ENCODE measurements around the gene TNXB. TPM values are rescaled to one million over a fixed set of nuclear protein-coding genes. Genes with fewer than 3 reads are reported as not detected.
"Not testable (repeated sequence)": the region's sequence is repeated elsewhere in the genome, so short reads cannot be mapped to it uniquely, and the experiment has no call there.

The TNXB gene
- total RNA-seq, 1 donor from 2014 or later: 4.2 TPM

GRCh38 chr6:32042276-32042675 lies 66.9 kb downstream of the TNXB start:
- not testable (repeated sequence) for DNase-seq (ENCODE audit: low read depth in 2 of 2)

- not testable (repeated sequence) for DNase-seq (ENCODE audit: low read depth in 2 of 2)
Measured at GRCh38 chr6:32041385-32041784, 67.8 kb downstream of the TNXB start.

GRCh38 chr6:32041050-32041321 lies 68.2 kb downstream of the TNXB start:
- not testable (repeated sequence) for DNase-seq (ENCODE audit: low read depth in 2 of 2)

- not testable (repeated sequence) for DNase-seq (ENCODE audit: low read depth in 2 of 2)
Measured at GRCh38 chr6:32040299-32041049, 68.7 kb downstream of the TNXB start.

- not testable (repeated sequence) for DNase-seq (ENCODE audit: low read depth in 2 of 2)
Measured at GRCh38 chr6:32039321-32040274, 69.5 kb downstream of the TNXB start.

GRCh38 chr6:32038878-32039277 lies 70.3 kb downstream of the TNXB start:
- not testable (repeated sequence) for DNase-seq (ENCODE audit: low read depth in 2 of 2)

- not testable (repeated sequence) for DNase-seq (ENCODE audit: low read depth in 2 of 2)
Measured at GRCh38 chr6:32037598-32038524, 71.3 kb downstream of the TNXB start, which contains the start of gene CYP21A2. CYP21A2 (plus strand) TSS chr6:32038415; CDS start chr6:32038423, 8 bp downstream.

- DNase-seq (ENCODE audit: low read depth in 2 of 2): not testable (repeated sequence)
Measured at GRCh38 chr6:32037136-32037535, 72.0 kb downstream of the TNXB start.

GRCh38 chr6:32035283-32036013 lies 73.7 kb downstream of the TNXB start:
- DNase-seq (ENCODE audit: low read depth in 2 of 2): not testable (repeated sequence)

- DNase-seq (ENCODE audit: low read depth in 2 of 2): not testable (repeated sequence)
Measured at GRCh38 chr6:32029553-32029952, 79.6 kb downstream of the TNXB start.

GRCh38 chr6:32028631-32029030 lies 80.5 kb downstream of the TNXB start:
- not testable (repeated sequence) for DNase-seq (ENCODE audit: low read depth in 2 of 2)

GRCh38 chr6:32022100-32022499 lies 87.0 kb downstream of the TNXB start:
- DNase-seq (ENCODE audit: low read depth in 2 of 2): not testable (repeated sequence)

GRCh38 chr6:32014547-32014946 lies 94.6 kb downstream of the TNXB start, which contains the start of gene C4B:
C4B (plus strand) TSS chr6:32014795; CDS start chr6:32014846, 51 bp downstream.
- DNase-seq (ENCODE audit: low read depth in 2 of 2): not testable (repeated sequence)

GRCh38 chr6:32013738-32014137 lies 95.4 kb downstream of the TNXB start:
- not testable (repeated sequence) for DNase-seq (ENCODE audit: low read depth in 2 of 2)

GRCh38 chr6:32012941-32013617 lies 96.1 kb downstream of the TNXB start:
- DNase-seq (ENCODE audit: low read depth in 2 of 2): not testable (repeated sequence)

- not testable (repeated sequence) for DNase-seq (ENCODE audit: low read depth in 2 of 2)
Measured at GRCh38 chr6:32010856-32011530, 98.1 kb downstream of the TNXB start.

GRCh38 chr6:32009537-32009936 lies 99.6 kb downstream of the TNXB start:
- not testable (repeated sequence) for DNase-seq (ENCODE audit: low read depth in 2 of 2)

- DNase-seq (ENCODE audit: low read depth in 2 of 2): peak in 1 of 2 donors; percentile 0
Measured at GRCh38 chr6:32008616-32009015, 100.5 kb downstream of the TNXB start.

GRCh38 chr6:32008037-32008436 lies 101.1 kb downstream of the TNXB start:
- not testable (repeated sequence) for DNase-seq (ENCODE audit: low read depth in 2 of 2)

All from lung microvascular endothelial cell (primary cell).